Activated CD4-positive, alpha-beta T cell treated with anti-CD3 and anti-CD28 coated beads, Interleukin-2, amount 50 U/mL, for 16 hours (primary cell): ENCODE measurements around the gene RNF166.

Experiments
- DNase-seq: peaks from one replicate; pipeline ENCODE4 v3.0.0-alpha.2; 2020

The RNF166 gene

GRCh38 chr16:88706229-88706964 lies at the start of gene RNF166, which contains the start of gene CTU2:
TSS of gene RNF166 (minus strand) at chr16:88706408. CDS start at chr16:88706325, 83 bp downstream.
TSS of gene CTU2 (plus strand) at chr16:88706503. CDS start at chr16:88706531, 28 bp downstream.
- DNase-seq = peak; percentile 92

GRCh38 chr16:88754912-88755744 lies 48.9 kb upstream of the RNF166 start:
- peak; percentile 16 for DNase-seq

- no peak for DNase-seq
These were observed 48.1 kb upstream of the RNF166 start for GRCh38 chr16:88754109-88754911.

- DNase-seq = no peak
These were observed 47.4 kb upstream of the RNF166 start for GRCh38 chr16:88753602-88754001.

GRCh38 chr16:88753191-88753590 lies 47.0 kb upstream of the RNF166 start:
- no peak for DNase-seq

- no peak for DNase-seq
These were observed 46.3 kb upstream of the RNF166 start for GRCh38 chr16:88752386-88753002.

GRCh38 chr16:88750854-88751253 lies 44.6 kb upstream of the RNF166 start:
- no peak for DNase-seq

- DNase-seq = no peak
These were observed 43.1 kb upstream of the RNF166 start for GRCh38 chr16:88749358-88749757.

- DNase-seq = no peak
These were observed 42.2 kb upstream of the RNF166 start for GRCh38 chr16:88748364-88748763.

- DNase-seq = peak; percentile 58
These were observed 41.5 kb upstream of the RNF166 start for GRCh38 chr16:88747588-88748301.

- no peak for DNase-seq
These were observed 40.3 kb upstream of the RNF166 start for GRCh38 chr16:88746506-88746905.

- DNase-seq = no peak
These were observed 38.6 kb upstream of the RNF166 start for GRCh38 chr16:88744577-88745521.

GRCh38 chr16:88743693-88744576 lies 37.7 kb upstream of the RNF166 start:
- peak; percentile 56 for DNase-seq

GRCh38 chr16:88742896-88743605 lies 36.8 kb upstream of the RNF166 start:
- no peak for DNase-seq

GRCh38 chr16:88741368-88741767 lies 35.2 kb upstream of the RNF166 start:
- DNase-seq = no peak

GRCh38 chr16:88740727-88741055 lies 34.5 kb upstream of the RNF166 start:
- DNase-seq = no peak

GRCh38 chr16:88739977-88740726 lies 33.9 kb upstream of the RNF166 start:
- DNase-seq = no peak
